GM23338 (cell line): Measurements from ENCODE around the gene PPM1L. TPM values are rescaled to one million over a fixed set of nuclear protein-coding genes. Genes with fewer than 3 reads are reported as not detected.

ENCODE experiments used
- ATAC-seq: fragments of 200-7000 bp; cut with Tn5 transposase; 3 replicates; pipeline ENCODE4 v1.9.1; 2020
- DNase-seq: peaks from one replicate; pipeline ENCODE4 v3.0.0-alpha.2; 2015; ENCODE audit warnings: low spot score
- H2AFZ ChIP-seq: fragments of 200-600 bp; sonication (generic); 2 replicates; pipeline ENCODE4 v1.8.0; 2016; ENCODE audit warnings: antibody characterized with exemption, mild to moderate bottlenecking, moderate library complexity
- H3F3A ChIP-seq: fragments of 200-600 bp; sonication (generic); replicated peaks from 2 replicates; pipeline ENCODE4 v1.8.0; 2017; ENCODE audit warnings: antibody characterized with exemption, mixed run types, low read depth
- H3K27ac ChIP-seq: fragments of 200-600 bp; sonication (generic); 2 replicates; pipeline ENCODE4 v1.6.1; 2016; ENCODE audit warnings: low read depth
- H3K27me3 ChIP-seq: fragments of 200-600 bp; sonication (generic); 2 replicates; pipeline ENCODE4 v1.8.0; 2016; ENCODE audit warnings: mild to moderate bottlenecking, mixed run types, moderate library complexity; ENCODE audit not compliant: insufficient read depth
- H3K36me3 ChIP-seq: fragments of 200-600 bp; sonication (generic); 2 replicates; pipeline ENCODE4 v1.8.0; 2016; ENCODE audit warnings: mild to moderate bottlenecking; ENCODE audit not compliant: insufficient read depth
- H3K4me1 ChIP-seq: fragments of 200-600 bp; sonication (generic); 2 replicates; pipeline ENCODE4 v1.8.0; 2016; ENCODE audit warnings: mild to moderate bottlenecking, moderate library complexity; ENCODE audit not compliant: insufficient read depth
- H3K4me2 ChIP-seq: fragments of 200-600 bp; sonication (generic); 2 replicates; pipeline ENCODE4 v1.7.1; 2017; ENCODE audit warnings: mixed run types
- H3K4me3 ChIP-seq: fragments of 200-600 bp; sonication (generic); 2 replicates; pipeline ENCODE4 v1.6.1; 2016; ENCODE audit warnings: mixed run types
- H3K79me2 ChIP-seq: fragments of 200-600 bp; sonication (generic); replicated peaks from 2 replicates; pipeline ENCODE4 v1.8.0; 2017; ENCODE audit warnings: mild to moderate bottlenecking; ENCODE audit not compliant: insufficient read depth
- H3K9me2 ChIP-seq: fragments of 200-600 bp; sonication (generic); 2 replicates; pipeline ENCODE4 v1.8.0; 2017; ENCODE audit not compliant: insufficient read depth
- H4K20me1 ChIP-seq: fragments of 200-600 bp; sonication (generic); replicated peaks from 2 replicates; pipeline ENCODE4 v1.8.0; 2017; ENCODE audit warnings: mild to moderate bottlenecking; ENCODE audit not compliant: insufficient read depth
- H3K27ac Mint-ChIP-seq: 2 replicates; pipeline ENCODE4 v1.8.0; 2020; ENCODE audit warnings: inconsistent platforms, mild to moderate bottlenecking, moderate library complexity, mixed read lengths
- H3K27me3 Mint-ChIP-seq: 3 replicates; pipeline ENCODE4 v1.8.0; 2022; ENCODE audit warnings: low read depth, mild to moderate bottlenecking, moderate library complexity, mixed read lengths, inconsistent platforms; ENCODE audit not compliant: insufficient read depth, poor library complexity
- H3K36me3 Mint-ChIP-seq: 3 replicates; pipeline ENCODE4 v1.8.0; 2021; ENCODE audit warnings: low read depth, mild to moderate bottlenecking, inconsistent platforms, moderate library complexity, mixed read lengths
- H3K4me1 Mint-ChIP-seq: 3 replicates; pipeline ENCODE4 v1.8.0; 2020; ENCODE audit warnings: mild to moderate bottlenecking, inconsistent platforms, mixed read lengths
- H3K4me3 Mint-ChIP-seq: 3 replicates; pipeline ENCODE4 v1.8.0; 2021; ENCODE audit warnings: moderate library complexity, mild to moderate bottlenecking, inconsistent platforms, mixed read lengths
- H3K9me3 Mint-ChIP-seq: 3 replicates; pipeline ENCODE4 v1.8.0; 2020; ENCODE audit warnings: moderate library complexity, mild to moderate bottlenecking, inconsistent platforms, mixed read lengths
- ETS1 ChIP-seq: IDR thresholded peaks from 2 replicates; pipeline ENCODE4 v1.6.1; 2016; ENCODE audit warnings: antibody characterized with exemption
- EZH2 ChIP-seq: fragments of 200-600 bp; sonication (generic); IDR thresholded peaks from one replicate; pipeline ENCODE4 v1.8.0; 2017; ENCODE audit warnings: antibody characterized with exemption, mild to moderate bottlenecking, low read depth; ENCODE audit not compliant: unreplicated experiment
- NANOG ChIP-seq: IDR thresholded peaks from 2 replicates; pipeline ENCODE4 v1.6.1; 2016; ENCODE audit warnings: antibody characterized with exemption, borderline replicate concordance
- POLR2AphosphoS5 ChIP-seq: IDR thresholded peaks from 2 replicates; pipeline ENCODE4 v1.6.1; 2016; ENCODE audit warnings: antibody characterized with exemption, low read depth
- REST ChIP-seq: IDR thresholded peaks from one replicate; pipeline ENCODE4 v1.6.1; 2018; ENCODE audit warnings: antibody characterized with exemption; ENCODE audit not compliant: unreplicated experiment
- ZNF462 ChIP-seq: fragments of 250-450 bp; sonication (Bioruptor Pico); IDR thresholded peaks from 2 replicates; pipeline ENCODE4 v1.5.0; 2020; ENCODE audit warnings: mild to moderate bottlenecking, moderate library complexity
- polyA plus RNA-seq: library from polyadenylated mRNA; unstranded; fragments of >200 nt; fragmentation: Nextera tagmentation; extraction: Ambion mirVana; gene quantifications from 2 replicates; pipeline ENCODE4 v1.2.1, GENCODE V29; 2016
- total RNA-seq: library from RNA; depleted of rRNA; stranded (reverse); fragments of >200 nt; shearing (Covaris generic); gene quantifications from 2 replicates; pipeline ENCODE4 v1.2.3, GENCODE V29; 2014

The PPM1L gene
- total and polyA plus RNA-seq, 2 experiments from 2014 or later: 3.9 to 26.4 TPM

- peak; percentile 87 for DNase-seq
- Histone ChIP-seq H3K4me2 (peak within 1 kb of the TSS; percentile 76), H3K9me2 (no peaks in the 10 kb centered on the region), H3K4me1 (0 out of 2 replicates have a peak, but pooled peaks cover 6% of the 10 kb centered on the region), H3K27me3 (peaks cover 29% of the 10 kb centered on the region), H3K4me3 (peak within 1 kb of the TSS; percentile 62), H3K27ac (no peak within 1 kb of the TSS), H4K20me1 (no peaks in the 10 kb centered on the region), H3K79me2 (no peaks in the 10 kb centered on the region), H2AFZ (peak within 1 kb of the TSS; percentile 99), H3K36me3 (no peaks in the 10 kb centered on the region), H3F3A (peaks cover 6% of the 10 kb centered on the region; the same call in 1 of the 2 replicates)
- peaks cover 5% of the 10 kb centered on the region for H3K4me1 Mint-ChIP-seq
- H3K36me3 Mint-ChIP-seq: peaks cover 3% of the 10 kb centered on the region; the same call in 1 of the 3 replicates
- H3K9me3 Mint-ChIP-seq: peaks cover 7% of the 10 kb centered on the region; the same call in 2 of the 3 replicates
- H3K4me3 Mint-ChIP-seq: peak within 1 kb of the TSS; percentile 79
- no peak within 1 kb of the TSS for H3K27ac Mint-ChIP-seq
- TF ChIP-seq REST: no peak
- TF ChIP-seq ETS1: no peak
- TF ChIP-seq POLR2AphosphoS5: peak; percentile 50
- peak; percentile 91 for ATAC-seq
- peaks cover 20% of the 10 kb centered on the region for H3K27me3 Mint-ChIP-seq
Observed at GRCh38 chr3:161104561-161105551, 348.8 kb downstream of the PPM1L start, which contains the start of gene B3GALNT1. TSS of gene B3GALNT1 (minus strand) at chr3:161105349. CDS start at chr3:161086754, 18,595 bp downstream.

GRCh38 chr3:161107311-161107710 is 351.3 kb downstream of the PPM1L start:
- Mint-ChIP-seq H3K27me3 (peaks cover 20% of the 10 kb centered on the region), H3K27ac (no peak overlapping the region), H3K4me1 (peaks cover 5% of the 10 kb centered on the region), H3K36me3 (peaks cover 3% of the 10 kb centered on the region; the same call in 1 of the 3 replicates), H3K4me3 (no peak overlapping the region), H3K9me3 (peaks cover 7% of the 10 kb centered on the region; the same call in 2 of the 3 replicates)
- no peak overlapping the region for H3K4me3 ChIP-seq
- H2AFZ ChIP-seq: no peak overlapping the region
- DNase-seq (no peak), ATAC-seq (no peak)
- peaks cover 6% of the 10 kb centered on the region; the same call in 1 of the 2 replicates for H3F3A ChIP-seq
- peaks cover 29% of the 10 kb centered on the region for H3K27me3 ChIP-seq
- no peak overlapping the region for H3K4me2 ChIP-seq
- H3K79me2 ChIP-seq: no peaks in the 10 kb centered on the region
- no peak overlapping the region for H3K27ac ChIP-seq
- H4K20me1 ChIP-seq: no peaks in the 10 kb centered on the region
- H3K36me3 ChIP-seq: no peaks in the 10 kb centered on the region
- H3K4me1 ChIP-seq: 0 out of 2 replicates have a peak, but pooled peaks cover 6% of the 10 kb centered on the region
- no peaks in the 10 kb centered on the region for H3K9me2 ChIP-seq
- no peak for TF ChIP-seq ZNF462 (CRISPR knock-in tag)
- no peak for TF ChIP-seq EZH2
- no peak for TF ChIP-seq NANOG
